Measurements from ENCODE around the gene CIT. TPM values are rescaled to one million over a fixed set of nuclear protein-coding genes. Genes with fewer than 3 reads are reported as not detected.
A peak's percentile ranks its signal among the peaks of the same experiment; 100 is the strongest.

Gene CIT
- total RNA-seq, 6 experiments from 2014 or later: 23.1 to 55.5 (median 48.3) TPM

- TF ChIP-seq, protein P1, sequence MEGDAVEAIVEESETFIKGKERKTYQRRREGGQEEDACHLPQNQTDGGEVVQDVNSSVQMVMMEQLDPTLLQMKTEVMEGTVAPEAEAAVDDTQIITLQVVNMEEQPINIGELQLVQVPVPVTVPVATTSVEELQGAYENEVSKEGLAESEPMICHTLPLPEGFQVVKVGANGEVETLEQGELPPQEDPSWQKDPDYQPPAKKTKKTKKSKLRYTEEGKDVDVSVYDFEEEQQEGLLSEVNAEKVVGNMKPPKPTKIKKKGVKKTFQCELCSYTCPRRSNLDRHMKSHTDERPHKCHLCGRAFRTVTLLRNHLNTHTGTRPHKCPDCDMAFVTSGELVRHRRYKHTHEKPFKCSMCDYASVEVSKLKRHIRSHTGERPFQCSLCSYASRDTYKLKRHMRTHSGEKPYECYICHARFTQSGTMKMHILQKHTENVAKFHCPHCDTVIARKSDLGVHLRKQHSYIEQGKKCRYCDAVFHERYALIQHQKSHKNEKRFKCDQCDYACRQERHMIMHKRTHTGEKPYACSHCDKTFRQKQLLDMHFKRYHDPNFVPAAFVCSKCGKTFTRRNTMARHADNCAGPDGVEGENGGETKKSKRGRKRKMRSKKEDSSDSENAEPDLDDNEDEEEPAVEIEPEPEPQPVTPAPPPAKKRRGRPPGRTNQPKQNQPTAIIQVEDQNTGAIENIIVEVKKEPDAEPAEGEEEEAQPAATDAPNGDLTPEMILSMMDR (IDR thresholded peaks at IDR 0.05): no peak
- H3K36me3 Mint-ChIP-seq (ENCODE audit: low read depth): peaks cover 41% of the 10 kb centered on the region
- H3K9me3 Mint-ChIP-seq: peaks cover 5% of the 10 kb centered on the region; the same call in 1 of the 2 replicates
- H3K27me3 Mint-ChIP-seq (ENCODE audit: insufficient read depth): no peaks in the 10 kb centered on the region; the same call in none of the 2 replicates
- H3K27ac Mint-ChIP-seq: no peak overlapping the region
- no peak for DNase-seq
- no peak overlapping the region for H3K4me3 Mint-ChIP-seq
- peaks cover 12% of the 10 kb centered on the region for H3K4me1 Mint-ChIP-seq (ENCODE audit: low read depth)
Observed at GRCh38 chr12:119781804-119782203, 95.3 kb downstream of the CIT start.

- H3K36me3 Mint-ChIP-seq (ENCODE audit: low read depth): peaks cover 41% of the 10 kb centered on the region
- H3K4me1 Mint-ChIP-seq (ENCODE audit: low read depth): peaks cover 12% of the 10 kb centered on the region
- no peaks in the 10 kb centered on the region; the same call in none of the 2 replicates for H3K27me3 Mint-ChIP-seq (ENCODE audit: insufficient read depth)
- peak; percentile 41 for DNase-seq
- H3K4me3 Mint-ChIP-seq: peak overlapping the region; percentile 83
- peak overlapping the region; percentile 60 for H3K27ac Mint-ChIP-seq
- TF ChIP-seq, protein P1 (IDR thresholded peaks at IDR 0.05): peak; percentile 93
- H3K9me3 Mint-ChIP-seq: peaks cover 3% of the 10 kb centered on the region; the same call in 1 of the 2 replicates
Observed at GRCh38 chr12:119780786-119781434, 96.2 kb downstream of the CIT start.

- DNase-seq: no peak
- Mint-ChIP-seq H3K27me3 (ENCODE audit: insufficient read depth) (no peaks in the 10 kb centered on the region; the same call in 1 of the 2 replicates), H3K4me3 (no peak overlapping the region), H3K36me3 (ENCODE audit: low read depth) (peaks cover 40% of the 10 kb centered on the region), H3K9me3 (no peaks in the 10 kb centered on the region), H3K4me1 (ENCODE audit: low read depth) (peaks cover 25% of the 10 kb centered on the region), H3K27ac (no peak overlapping the region)
- TF ChIP-seq, protein P1 (IDR thresholded peaks at IDR 0.05): 0 out of 2 replicates have a peak, but pooled peaks have one; percentile 12
Observed at GRCh38 chr12:119775246-119775895, 101.7 kb downstream of the CIT start.

DNA sequence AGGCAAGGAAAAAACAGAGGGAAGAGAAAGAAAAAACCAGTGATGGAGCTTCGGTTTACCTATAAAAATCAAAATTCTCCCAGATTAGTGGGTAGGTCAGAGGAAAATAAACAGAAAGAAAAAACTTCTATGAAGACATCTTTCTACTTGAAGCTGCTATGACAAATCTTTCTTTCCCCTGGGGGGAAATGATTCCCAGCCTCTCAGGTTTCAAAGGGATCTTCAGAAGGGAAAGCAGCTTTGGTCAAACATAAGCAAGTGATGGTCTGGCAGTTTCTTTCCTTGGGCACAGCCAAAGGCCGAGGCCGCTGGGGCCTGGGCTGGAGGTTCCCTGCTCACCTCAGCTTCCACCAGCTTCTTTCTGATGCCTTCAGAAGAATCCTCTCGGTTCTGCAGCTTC lies 104.7 kb downstream of the CIT start:
- peaks cover 34% of the 10 kb centered on the region for H3K36me3 Mint-ChIP-seq (ENCODE audit: low read depth)
- H3K27me3 Mint-ChIP-seq (ENCODE audit: insufficient read depth): no peaks in the 10 kb centered on the region; the same call in 1 of the 2 replicates
- no peak overlapping the region for H3K4me3 Mint-ChIP-seq
- no peaks in the 10 kb centered on the region for H3K9me3 Mint-ChIP-seq
- DNase-seq: peak; percentile 55
- peaks cover 34% of the 10 kb centered on the region for H3K4me1 Mint-ChIP-seq (ENCODE audit: low read depth)
- no peak overlapping the region for H3K27ac Mint-ChIP-seq
- TF ChIP-seq, protein P1 (IDR thresholded peaks at IDR 0.05): no peak

DNA sequence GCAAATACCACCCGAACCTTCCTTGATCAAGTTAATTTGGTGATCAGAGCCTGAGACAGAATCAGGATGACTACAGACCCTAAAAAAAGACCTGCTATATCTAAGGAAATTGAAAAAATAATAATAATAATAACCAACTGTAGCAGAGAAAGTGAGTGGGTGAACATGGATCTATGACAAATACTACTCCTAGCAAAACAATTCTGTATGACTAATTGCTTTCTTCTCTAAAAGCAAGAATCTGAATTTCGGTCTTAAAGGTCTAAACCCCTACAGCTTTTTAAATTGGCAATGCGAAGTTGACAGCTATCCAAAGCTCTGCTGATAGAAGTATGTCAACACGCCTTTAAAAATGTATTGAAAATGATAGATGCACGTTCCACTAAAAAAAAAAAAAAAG lies 107.0 kb downstream of the CIT start:
- H3K9me3 Mint-ChIP-seq: no peaks in the 10 kb centered on the region
- peak; percentile 9 for DNase-seq
- H3K27ac Mint-ChIP-seq: peak overlapping the region; percentile 55
- TF ChIP-seq, protein P1 (IDR thresholded peaks at IDR 0.05): no peak
- peaks cover 30% of the 10 kb centered on the region for H3K36me3 Mint-ChIP-seq (ENCODE audit: low read depth)
- H3K4me1 Mint-ChIP-seq (ENCODE audit: low read depth): peaks cover 34% of the 10 kb centered on the region
- H3K27me3 Mint-ChIP-seq (ENCODE audit: insufficient read depth): no peaks in the 10 kb centered on the region; the same call in 1 of the 2 replicates
- H3K4me3 Mint-ChIP-seq: peak overlapping the region; percentile 15; the same call in 1 of the 2 replicates

All from HFFc6 (cell line).